ENCODE data around the gene IRF7.

DNA sequence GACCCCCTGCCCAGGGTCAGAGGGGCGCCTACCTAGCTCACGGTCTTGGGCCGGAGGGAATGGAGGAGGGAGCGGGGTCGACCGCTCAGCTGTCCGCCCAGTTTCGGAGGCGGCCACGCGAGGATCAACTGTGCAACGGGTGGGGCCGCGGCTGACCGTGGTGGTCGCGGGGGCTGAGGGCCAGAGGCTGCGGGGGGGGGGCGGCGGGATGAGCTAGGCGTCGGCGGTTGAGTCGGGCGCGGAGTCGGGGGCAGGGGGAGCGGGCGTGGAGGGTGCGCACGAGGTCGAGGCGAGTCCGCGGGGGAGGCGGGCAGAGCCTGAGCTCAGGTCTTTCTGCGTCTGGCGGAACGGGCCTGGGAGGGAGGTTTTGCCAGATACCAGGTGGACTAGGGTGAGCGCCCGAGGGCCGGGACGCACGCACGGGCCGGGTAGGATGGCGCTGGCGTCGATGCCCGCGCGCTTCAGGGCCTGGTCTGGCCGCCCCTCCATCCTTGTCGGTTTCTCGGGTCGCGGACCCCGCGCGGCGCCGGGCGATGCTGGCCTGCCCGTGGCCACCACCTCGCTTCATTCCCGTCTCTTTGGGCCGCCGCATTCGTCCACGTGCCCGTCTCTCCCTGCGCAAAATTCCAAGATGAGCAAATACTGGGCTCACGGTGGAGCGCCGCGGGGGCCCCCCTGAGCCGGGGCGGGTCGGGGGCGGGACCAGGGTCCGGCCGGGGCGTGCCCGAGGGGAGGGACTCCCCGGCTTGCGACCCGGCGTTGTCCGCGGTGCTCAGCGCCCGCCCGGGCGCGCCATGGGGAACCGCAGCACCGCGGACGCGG lies 21.0 kb upstream of the IRF7 start, which contains the start of gene DRD4:
- TF ChIP-seq POLR2AphosphoS5 (IDR thresholded peaks at IDR 0.05), result no peak
- TF ChIP-seq, protein P1, sequence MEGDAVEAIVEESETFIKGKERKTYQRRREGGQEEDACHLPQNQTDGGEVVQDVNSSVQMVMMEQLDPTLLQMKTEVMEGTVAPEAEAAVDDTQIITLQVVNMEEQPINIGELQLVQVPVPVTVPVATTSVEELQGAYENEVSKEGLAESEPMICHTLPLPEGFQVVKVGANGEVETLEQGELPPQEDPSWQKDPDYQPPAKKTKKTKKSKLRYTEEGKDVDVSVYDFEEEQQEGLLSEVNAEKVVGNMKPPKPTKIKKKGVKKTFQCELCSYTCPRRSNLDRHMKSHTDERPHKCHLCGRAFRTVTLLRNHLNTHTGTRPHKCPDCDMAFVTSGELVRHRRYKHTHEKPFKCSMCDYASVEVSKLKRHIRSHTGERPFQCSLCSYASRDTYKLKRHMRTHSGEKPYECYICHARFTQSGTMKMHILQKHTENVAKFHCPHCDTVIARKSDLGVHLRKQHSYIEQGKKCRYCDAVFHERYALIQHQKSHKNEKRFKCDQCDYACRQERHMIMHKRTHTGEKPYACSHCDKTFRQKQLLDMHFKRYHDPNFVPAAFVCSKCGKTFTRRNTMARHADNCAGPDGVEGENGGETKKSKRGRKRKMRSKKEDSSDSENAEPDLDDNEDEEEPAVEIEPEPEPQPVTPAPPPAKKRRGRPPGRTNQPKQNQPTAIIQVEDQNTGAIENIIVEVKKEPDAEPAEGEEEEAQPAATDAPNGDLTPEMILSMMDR (IDR thresholded peaks at IDR 0.05), result no peak

All from transverse colon (tissue), 4 donors.